Jurkat, Clone E6-1 (cell line): ENCODE measurements around the gene CFAP20DC.
"Not testable (repeated sequence)": the region's sequence is repeated elsewhere in the genome, so short reads cannot be mapped to it uniquely, and the experiment has no call there.

Source experiments
- DNase-seq: peaks from one replicate; pipeline ENCODE4 v3.0.0-alpha.2; 2011; ENCODE audit warnings: low read depth, low spot score
- H3K4me3 ChIP-seq: 2 replicates; pipeline ENCODE4 v1.5.1; 2011; ENCODE audit warnings: mild to moderate bottlenecking, low read length, control low read depth, moderate library complexity

CFAP20DC gene

GRCh38 chr3:58837141-58837843 is 212.5 kb downstream of the CFAP20DC start:
- DNase-seq, result no peak
- H3K4me3 ChIP-seq, result no peak overlapping the region

- DNase-seq, result no peak
- no peak overlapping the region for H3K4me3 ChIP-seq
Observed at GRCh38 chr3:58835086-58835485, 214.7 kb downstream of the CFAP20DC start.

GRCh38 chr3:58833491-58833890 is 216.3 kb downstream of the CFAP20DC start:
- DNase-seq, result no peak

GRCh38 chr3:58829321-58830000 is 220.4 kb downstream of the CFAP20DC start:
- no peak overlapping the region for H3K4me3 ChIP-seq
- no peak for DNase-seq

More at GRCh38 chr3:58833491-58833890, 216.3 kb downstream of the CFAP20DC start:
- no peak overlapping the region for H3K4me3 ChIP-seq

- no peak for DNase-seq
- H3K4me3 ChIP-seq, result no peak overlapping the region
Observed at GRCh38 chr3:58824777-58825176, 225.0 kb downstream of the CFAP20DC start.

GRCh38 chr3:58824285-58824684 is 225.5 kb downstream of the CFAP20DC start:
- no peak overlapping the region for H3K4me3 ChIP-seq
- DNase-seq, result no peak

- not testable (repeated sequence) for H3K4me3 ChIP-seq, DNase-seq
Observed at GRCh38 chr3:58806551-58807244, 243.1 kb downstream of the CFAP20DC start.

- no peak for DNase-seq
Observed at GRCh38 chr3:58804914-58805313, 244.9 kb downstream of the CFAP20DC start.

GRCh38 chr3:58801541-58801940 is 248.3 kb downstream of the CFAP20DC start:
- no peak for DNase-seq
- no peak overlapping the region for H3K4me3 ChIP-seq

More at GRCh38 chr3:58804914-58805313, 244.9 kb downstream of the CFAP20DC start:
- H3K4me3 ChIP-seq, result no peak overlapping the region

GRCh38 chr3:58800940-58801339 is 248.9 kb downstream of the CFAP20DC start:
- no peak overlapping the region for H3K4me3 ChIP-seq
- no peak for DNase-seq

- no peak overlapping the region for H3K4me3 ChIP-seq
- no peak for DNase-seq
Observed at GRCh38 chr3:58800032-58800431, 249.8 kb downstream of the CFAP20DC start.

- no peak for DNase-seq
- H3K4me3 ChIP-seq, result no peak overlapping the region
Observed at GRCh38 chr3:58799271-58799670, 250.6 kb downstream of the CFAP20DC start.

GRCh38 chr3:58798312-58798711 is 251.5 kb downstream of the CFAP20DC start:
- no peak overlapping the region for H3K4me3 ChIP-seq
- no peak for DNase-seq

GRCh38 chr3:58794750-58795149 is 255.1 kb downstream of the CFAP20DC start:
- H3K4me3 ChIP-seq, result no peak overlapping the region
- DNase-seq, result no peak

GRCh38 chr3:58793938-58794337 is 255.9 kb downstream of the CFAP20DC start:
- no peak for DNase-seq
- no peak overlapping the region for H3K4me3 ChIP-seq

GRCh38 chr3:58792921-58793451 is 256.8 kb downstream of the CFAP20DC start:
- no peak overlapping the region for H3K4me3 ChIP-seq
- DNase-seq, result no peak

- DNase-seq, result no peak
- no peak overlapping the region for H3K4me3 ChIP-seq
Observed at GRCh38 chr3:58789385-58789784, 260.4 kb downstream of the CFAP20DC start.

- no peak for DNase-seq
Observed at GRCh38 chr3:58784888-58785287, 264.9 kb downstream of the CFAP20DC start.

GRCh38 chr3:58784425-58784824 is 265.4 kb downstream of the CFAP20DC start:
- no peak for DNase-seq
- no peak overlapping the region for H3K4me3 ChIP-seq

More at GRCh38 chr3:58784888-58785287, 264.9 kb downstream of the CFAP20DC start:
- H3K4me3 ChIP-seq, result no peak overlapping the region

- DNase-seq, result no peak
- H3K4me3 ChIP-seq, result no peak overlapping the region
Observed at GRCh38 chr3:58783845-58784244, 266.0 kb downstream of the CFAP20DC start.
